ENCODE results near the gene GTF2H1.

Gene GTF2H1

DNA sequence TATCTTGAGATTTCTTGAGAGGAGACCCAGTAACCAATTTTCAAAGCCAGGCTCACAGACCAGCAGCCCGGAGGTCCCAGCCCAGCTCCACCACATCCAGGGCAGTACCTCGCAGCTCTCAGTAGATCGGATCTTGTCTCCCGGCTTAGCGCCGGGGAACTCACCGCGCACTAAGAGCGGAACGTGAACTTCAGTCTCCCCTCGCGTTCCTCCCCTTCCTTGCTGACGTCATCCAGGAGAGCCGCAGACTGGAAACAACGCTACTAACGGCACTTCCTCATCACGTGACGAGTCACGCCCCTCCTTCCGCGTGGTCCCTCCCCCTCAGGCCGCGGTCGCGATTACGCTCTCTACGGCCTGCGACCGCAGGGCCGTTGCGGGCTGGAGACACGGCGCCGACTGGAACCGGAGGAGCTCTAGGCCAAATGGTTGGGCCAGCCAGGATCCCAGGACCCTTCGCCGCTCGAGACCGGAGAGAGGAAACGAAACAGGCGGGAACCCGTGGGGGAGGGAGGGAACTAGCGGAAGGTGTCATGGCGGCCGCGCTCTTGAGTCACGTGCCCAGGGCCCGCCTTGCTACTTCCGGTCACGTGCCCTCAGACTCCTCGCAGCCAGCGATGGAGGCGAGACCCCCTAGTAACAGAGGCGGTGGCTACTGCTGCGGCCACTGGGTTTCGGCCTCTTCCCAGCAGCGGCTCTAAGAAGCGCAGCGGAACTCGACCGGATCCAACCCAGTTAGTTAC, at the start of gene GTF2H1, which contains the start of gene HPS5:
Gene GTF2H1, plus strand, starts transcription at position 599 of the 743 bp plus-strand sequence. CDS start 10,508 bp downstream, outside the sequence.
Gene HPS5, minus strand, starts transcription at position 172 of the 743 bp plus-strand sequence. CDS start 4,282 bp downstream, outside the sequence.
- peak within 1 kb of the TSS; percentile 55 to 97 (median 85) for H3K4me3 ChIP-seq

DNA sequence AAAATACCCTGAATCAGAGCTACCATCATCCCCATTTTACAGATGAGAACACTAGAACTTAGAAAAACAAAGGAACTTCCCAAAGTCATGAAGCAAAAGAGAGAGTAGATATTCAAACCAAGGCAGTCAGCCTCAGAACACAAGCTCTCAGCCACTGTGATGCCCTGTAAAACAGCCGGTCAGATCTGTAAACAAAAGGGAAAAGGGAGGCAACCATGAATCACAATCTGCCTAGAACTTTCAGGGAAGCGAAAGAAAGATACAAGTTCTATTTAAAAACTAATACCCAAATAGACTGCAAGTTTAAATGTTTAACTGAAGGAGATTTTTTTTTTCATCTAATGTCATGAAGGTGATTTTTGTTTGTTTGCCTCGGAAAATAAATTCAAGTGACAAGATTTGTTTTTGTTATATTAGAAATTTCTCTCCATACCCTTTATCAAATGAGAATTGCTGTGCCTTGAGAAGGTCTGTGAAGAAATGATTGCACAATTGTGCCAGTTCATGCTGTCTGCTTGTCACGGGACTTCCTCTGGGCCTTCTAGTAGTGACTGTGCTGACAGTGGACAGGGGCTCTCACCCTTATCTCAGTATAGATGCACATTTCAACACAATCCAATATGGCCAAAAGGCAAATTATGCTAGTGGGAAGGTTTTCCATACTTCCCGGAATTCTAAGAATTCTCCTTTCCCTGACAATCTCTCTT, 44.6 kb upstream of the GTF2H1 start:
- no peak overlapping the region for H3K27ac ChIP-seq
- H3K4me3 ChIP-seq, result no peak overlapping the region

More for the DNA sequence above, at the start of gene GTF2H1, which contains the start of gene HPS5:
- peak within 1 kb of the TSS; percentile 91 to 100 (median 98) for H3K27ac ChIP-seq

DNA sequence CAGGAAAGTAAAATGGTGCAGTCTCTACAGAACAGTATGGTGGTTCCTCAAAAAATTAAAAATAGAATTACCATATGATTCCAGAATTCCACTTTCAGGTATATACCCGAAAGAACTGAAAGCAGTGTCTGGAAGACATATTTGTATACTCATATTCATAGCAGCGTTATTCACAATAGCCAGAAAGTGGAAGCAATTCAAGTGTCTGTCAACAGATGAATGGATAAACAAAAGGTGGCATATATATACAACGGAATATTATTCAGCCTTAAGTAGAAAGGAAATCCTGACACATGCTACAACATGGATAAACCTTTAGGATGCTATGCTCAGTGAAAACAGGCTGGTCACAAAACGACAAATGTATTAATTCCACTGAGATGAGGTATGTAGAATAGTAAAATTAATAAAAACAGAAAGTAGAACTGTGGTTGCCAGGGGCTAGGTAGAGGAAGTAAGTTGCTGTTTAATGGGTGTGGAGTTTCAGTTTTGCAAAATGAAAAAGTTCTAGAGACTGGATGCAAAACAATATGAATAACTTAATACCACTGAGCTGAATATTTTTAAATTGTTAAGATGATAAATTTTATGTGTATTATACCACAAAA, 41.8 kb upstream of the GTF2H1 start:
- H3K4me3 ChIP-seq, result no peak overlapping the region
- peak overlapping the region in 2 of 21 experiments; percentile 34 to 65 for H3K27ac ChIP-seq

DNA sequence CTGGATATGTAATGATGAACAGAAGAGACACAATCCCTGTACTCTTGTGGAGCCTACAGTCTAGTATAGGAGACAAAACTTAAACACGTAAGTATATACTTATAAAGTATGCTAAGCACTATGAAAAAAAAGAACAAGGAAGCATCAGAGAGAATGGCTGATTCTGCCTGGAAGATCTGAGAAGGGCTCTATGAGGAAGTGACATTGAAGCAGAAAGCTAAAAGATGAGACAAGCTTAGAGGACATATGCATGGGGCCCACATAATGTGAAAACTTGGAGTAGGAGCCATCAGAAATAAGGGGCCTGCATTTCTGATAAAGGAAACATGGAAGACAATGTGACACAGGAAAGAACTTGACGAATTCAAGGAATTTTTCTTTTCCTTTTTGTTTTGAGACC, 39.7 kb upstream of the GTF2H1 start:
- Histone ChIP-seq H3K4me3 (no peak overlapping the region), H3K27ac (no peak overlapping the region)

DNA sequence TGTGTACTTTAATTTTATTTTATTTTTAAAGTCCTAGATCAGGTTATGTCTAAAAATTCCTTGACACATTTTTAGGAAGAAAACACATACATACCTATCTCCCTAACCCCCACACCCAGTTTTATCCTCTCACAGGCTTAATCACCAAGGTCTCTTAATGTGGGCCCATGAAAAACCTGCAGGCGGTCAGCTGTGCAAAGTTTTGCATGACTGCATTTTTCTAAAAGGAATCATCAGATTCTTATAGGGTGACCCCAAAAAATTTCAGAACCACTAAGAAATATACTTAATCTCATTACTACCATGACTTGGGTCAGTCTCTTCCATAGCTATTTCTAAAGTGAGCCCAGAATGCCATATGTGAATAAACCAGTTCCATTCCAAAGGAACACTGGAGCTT, 36.5 kb upstream of the GTF2H1 start:
- Histone ChIP-seq H3K4me3 (no peak overlapping the region), H3K27ac (no peak overlapping the region)

DNA sequence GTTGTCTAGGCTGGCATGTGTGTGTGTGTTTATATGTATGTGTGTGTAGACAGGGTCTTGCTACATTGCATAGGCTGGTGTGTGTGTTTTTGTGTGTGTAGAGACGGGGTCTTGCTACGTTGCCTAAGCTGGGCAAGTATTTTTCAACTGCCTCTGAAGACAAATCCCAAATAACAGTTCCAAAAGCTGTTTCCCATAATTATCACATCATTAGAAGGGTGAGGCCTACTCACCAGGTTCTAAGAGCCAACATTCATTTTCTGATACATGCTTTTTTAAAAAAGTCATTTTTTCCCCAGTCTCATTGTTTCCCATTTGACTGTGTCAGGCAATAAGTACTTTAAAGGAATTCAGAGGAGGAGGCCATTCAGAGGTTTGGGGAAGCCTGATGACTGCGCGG, 33.5 kb upstream of the GTF2H1 start:
- Histone ChIP-seq H3K4me3 (no peak overlapping the region), H3K27ac (no peak overlapping the region)

DNA sequence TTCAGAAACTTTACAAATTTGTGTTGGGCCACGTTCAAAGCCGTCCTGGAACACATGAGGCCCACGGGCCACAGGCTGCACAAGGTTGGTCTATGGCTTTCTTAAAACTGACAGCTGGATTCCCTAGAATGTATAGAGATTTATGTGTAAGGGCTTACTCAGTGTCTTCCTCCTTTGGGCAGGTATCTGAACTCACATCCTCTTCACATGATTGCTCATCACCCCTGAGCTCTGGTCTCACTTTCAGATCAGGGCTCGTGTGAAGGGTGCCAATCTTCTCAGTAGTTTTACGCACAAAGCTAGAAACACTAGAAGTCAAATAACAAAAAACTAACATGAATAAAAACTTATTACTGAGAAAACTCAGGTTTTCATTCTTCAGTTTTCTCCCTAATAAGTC, 27.5 kb upstream of the GTF2H1 start:
- Histone ChIP-seq H3K4me3 (no peak overlapping the region), H3K27ac (peak overlapping the region in 1 of 21 experiments; percentile 66)

DNA sequence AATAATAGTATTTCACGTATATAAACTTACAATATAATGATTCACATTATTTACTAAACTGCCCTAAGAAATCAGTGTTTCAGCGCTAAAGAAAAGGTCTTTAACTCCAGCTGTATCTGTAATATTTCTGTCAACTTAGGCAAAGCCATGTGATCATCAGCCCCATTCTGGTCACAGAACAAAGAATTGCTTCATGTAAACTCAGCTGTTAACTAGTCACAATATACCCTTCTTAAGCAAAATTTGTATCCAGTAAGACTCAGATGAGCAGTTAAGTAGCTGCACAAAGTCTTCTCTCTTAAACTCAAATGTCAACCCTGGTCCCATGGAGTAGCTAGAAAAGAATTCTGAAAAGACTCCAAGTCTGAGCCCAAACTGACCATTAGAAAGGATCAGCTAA, 27.1 kb upstream of the GTF2H1 start:
- H3K4me3 ChIP-seq, result no peak overlapping the region

DNA sequence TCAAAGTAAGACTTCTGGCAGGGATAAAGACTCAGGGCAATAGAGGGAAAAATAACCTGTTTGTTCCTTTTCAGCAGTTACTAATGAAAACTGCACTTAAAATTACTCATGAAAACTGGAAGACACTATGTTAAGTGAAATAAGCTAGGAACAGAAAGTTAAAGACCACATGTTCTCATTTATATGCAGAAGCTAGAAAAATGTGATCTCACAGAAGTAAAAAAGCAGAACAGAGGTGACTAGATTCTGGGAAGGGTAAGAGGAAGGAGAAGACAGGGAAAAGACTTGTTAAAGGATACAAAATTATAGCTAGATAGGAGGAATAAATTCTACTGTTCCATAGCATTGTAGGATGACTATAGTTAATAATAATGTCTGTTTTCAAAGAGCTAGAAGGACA, 22.6 kb upstream of the GTF2H1 start:
- Histone ChIP-seq H3K4me3 (no peak overlapping the region), H3K27ac (peak overlapping the region in 4 of 21 experiments; percentile 24 to 50 (median 41))

More for the DNA sequence above, 27.1 kb upstream of the GTF2H1 start:
- peak overlapping the region in 1 of 21 experiments; percentile 61 for H3K27ac ChIP-seq

DNA sequence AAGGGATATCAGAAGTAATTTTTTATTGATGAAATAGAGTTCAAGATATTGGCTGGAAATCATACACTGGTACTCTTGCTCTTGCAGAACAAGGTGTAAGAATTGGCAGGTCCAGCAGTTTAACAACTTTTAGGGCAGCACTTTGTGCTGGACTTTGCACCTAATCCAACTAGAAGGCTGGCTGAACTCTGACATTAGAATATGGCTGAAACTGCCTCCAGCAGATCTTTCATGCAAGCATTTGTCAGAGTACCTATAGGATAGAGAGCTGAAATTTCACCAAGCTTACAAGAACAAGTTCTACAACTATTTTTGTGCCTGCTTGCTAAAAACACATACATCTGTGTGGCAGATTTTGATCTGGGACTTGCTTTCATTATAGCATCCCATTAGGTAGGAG, 17.6 kb upstream of the GTF2H1 start:
- Histone ChIP-seq H3K4me3 (no peak overlapping the region), H3K27ac (no peak overlapping the region)

DNA sequence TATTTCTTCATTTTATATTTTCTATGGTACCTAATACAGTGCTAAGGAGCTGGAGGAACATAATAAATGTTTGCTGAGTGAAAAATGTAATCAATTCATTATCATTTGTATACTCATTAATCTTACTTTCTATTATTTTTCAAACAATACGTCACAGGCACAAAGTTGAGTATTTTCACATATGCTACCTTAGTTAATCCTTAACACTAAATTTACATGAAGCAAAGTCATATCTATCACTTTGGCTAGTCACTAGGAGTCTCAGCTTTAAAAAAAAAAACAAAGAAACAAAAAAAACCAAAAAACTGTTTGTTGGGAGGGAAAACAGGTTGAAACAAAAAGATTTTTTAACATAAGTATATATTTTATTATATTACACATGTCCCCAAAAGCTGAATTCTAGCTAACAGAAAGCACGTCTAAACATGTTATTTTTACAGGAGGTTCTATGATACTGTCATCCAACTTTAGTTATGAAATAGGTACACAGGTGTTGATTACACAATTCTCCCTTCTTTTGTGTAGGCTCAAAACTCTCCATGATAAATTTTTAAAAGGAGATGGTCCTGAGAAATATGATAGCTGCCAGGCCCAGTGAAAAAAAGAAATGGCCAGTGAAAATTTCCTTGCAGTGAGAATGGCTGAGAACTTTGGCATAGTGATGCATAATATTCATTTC, 14.8 kb upstream of the GTF2H1 start:
- H3K4me3 ChIP-seq, result no peak overlapping the region
- peak overlapping the region in 5 of 21 experiments; percentile 12 to 57 (median 31) for H3K27ac ChIP-seq

DNA sequence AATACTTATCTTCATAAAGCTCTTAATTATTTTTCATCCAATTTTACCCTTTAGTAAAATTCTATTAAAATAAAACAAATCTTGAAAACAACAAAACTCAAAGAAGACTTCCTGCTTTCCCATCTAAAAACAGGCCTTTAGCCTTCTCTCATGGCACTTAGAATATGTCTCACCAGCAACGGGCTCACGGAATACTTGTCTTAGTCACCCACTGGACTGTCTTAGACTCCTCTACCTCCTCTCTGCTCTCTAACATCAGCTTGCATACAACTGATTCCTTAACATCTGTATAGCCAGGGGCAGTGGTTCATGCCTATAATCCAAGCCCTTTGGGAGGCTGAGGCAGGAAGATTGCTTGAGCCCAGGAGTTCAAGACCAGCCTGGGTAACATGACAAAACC, 14.1 kb upstream of the GTF2H1 start:
- H3K27ac ChIP-seq, result peak overlapping the region in 5 of 21 experiments; percentile 12 to 53 (median 34)
- no peak overlapping the region for H3K4me3 ChIP-seq

DNA sequence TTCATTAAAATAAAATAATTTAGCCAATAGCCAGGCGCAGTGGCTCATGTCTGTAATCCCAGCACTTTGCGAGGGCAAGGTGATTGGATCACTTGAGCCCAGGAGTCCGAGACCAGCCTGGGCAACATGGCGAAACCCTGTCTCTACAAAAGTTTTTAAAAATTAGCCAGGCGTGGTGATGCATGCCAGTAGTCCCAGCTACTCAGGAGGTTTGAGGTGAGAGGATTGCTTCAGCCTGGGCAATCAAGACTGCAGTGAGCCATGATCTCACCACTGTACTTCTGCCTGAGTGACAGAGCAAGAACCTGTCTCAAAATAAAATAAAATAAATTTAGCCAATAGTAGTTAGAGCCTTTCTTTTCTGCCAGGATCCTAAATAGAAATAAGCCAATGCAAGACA, 12.7 kb upstream of the GTF2H1 start:
- H3K27ac ChIP-seq, result peak overlapping the region in 6 of 21 experiments; percentile 14 to 65 (median 46)
- no peak overlapping the region for H3K4me3 ChIP-seq

DNA sequence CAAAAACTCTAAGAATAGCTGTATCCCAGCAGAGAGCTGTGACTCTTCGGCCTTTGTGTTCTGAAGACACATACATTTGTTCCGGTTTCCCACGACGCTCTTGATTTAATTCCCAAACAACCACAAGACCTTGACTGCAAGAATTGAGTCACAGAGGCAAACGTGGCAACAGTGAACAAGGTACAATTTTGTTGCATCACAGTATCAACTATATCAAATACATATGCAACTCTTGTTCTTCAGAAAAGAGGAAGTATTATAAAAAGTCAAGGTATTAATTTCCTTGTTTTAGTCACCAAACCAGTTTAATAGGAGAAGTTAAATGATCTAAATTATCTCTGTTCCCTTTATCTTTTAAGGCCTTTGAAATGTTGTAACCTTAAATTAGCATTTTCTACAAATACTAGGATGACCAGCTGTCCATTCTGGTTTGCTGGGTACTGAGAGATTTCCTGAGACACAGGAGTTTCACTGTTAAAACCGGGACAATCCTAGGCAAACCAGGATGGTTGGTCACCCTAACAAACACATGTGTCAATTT, 11.5 kb upstream of the GTF2H1 start:
- peak overlapping the region in 14 of 21 experiments; percentile 18 to 80 (median 63) for H3K27ac ChIP-seq
- no peak overlapping the region for H3K4me3 ChIP-seq

DNA sequence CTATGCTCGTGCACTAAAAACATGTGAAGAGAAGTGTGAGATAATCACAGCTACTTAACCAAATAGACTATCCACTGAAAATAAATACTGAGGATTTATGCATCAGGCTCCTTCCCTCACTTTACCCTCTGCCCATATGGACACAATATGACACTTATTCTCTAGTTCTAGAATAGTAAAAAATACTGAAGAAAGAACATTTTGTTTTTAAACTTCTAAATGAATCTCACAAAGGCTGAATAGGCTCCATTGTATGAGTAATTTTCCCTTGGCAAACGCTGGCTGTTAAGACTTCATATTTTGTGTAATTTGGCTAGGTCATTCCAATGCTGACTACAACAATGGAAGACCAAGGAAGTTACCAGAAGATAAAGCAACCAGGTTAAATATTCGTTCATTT, 10.4 kb upstream of the GTF2H1 start:
- Histone ChIP-seq H3K27ac (peak overlapping the region in 19 of 21 experiments; percentile 8 to 80 (median 65)), H3K4me3 (no peak overlapping the region)

DNA sequence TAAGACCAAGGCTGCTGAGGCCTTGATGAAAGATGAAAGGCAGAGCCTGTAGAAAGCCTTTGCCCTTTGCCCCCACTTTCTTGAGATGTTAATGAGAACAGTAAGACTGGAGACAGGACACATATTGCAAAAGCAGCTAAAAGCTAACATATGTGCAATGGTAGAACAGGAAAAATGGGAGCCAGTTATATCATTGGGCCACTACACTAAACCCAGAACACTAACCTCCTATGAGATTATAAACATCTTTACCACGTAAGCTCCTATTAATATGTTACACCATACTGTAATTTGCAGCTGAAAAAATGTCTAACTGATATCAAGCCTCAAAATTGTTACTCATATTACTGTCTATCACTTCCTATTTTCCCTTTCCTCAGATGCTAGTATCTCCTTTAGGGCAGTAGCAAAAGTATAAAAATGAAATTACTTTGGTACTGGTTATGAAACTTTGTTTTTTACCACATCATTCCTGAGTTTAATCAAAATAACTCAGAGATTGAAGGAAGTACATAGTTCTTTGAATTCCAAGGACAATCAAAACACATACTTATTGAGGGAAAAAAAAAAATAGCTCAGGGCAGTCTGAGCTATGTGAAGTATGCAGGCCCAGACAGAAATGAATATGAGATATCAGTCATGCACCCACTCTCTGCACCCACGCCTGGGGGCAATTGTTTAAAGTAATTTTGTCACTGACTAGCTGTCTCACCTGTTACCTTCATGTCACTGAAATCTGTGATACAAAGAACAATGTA, 9.5 kb upstream of the GTF2H1 start:
- Histone ChIP-seq H3K4me3 (no peak overlapping the region), H3K27ac (peak overlapping the region in 19 of 21 experiments; percentile 2 to 80 (median 66))

DNA sequence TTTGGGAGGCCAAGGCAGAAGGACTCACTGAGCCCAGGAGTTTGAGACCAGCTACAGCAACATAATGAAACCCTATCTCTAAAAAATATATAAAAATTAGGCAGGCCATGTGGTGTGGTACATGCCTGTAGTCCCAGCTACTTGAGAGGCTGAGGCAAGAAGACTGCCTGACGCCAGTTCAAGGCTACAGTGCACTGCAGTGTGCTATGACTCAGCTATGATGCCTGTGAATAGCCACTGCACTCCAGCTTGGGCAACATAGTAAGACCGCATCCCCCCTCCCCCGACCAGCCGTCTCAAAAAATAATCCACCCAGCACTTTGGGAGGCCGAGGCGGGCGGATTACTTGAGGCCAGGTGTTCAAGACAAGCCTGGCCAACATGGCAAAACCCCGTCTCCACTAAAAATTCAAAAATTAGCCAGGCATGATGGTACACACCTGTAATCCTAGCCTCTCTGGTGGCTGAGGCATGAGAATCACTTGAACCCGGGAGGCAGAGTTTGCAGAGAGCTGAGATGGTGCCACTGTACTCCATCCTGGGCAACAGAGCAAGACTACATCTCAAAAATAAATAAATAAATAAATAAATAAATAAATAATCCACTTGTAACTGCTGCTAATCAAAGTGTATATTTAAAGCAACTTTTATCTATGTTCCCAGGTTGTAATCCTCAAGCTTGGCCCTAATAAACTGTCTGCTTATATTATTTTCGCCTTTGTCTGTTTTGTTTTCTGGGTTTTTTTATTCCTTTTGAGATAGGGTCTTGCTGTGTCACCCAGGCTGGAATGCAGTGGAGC, 8.2 kb upstream of the GTF2H1 start:
- no peak overlapping the region for H3K4me3 ChIP-seq
- peak overlapping the region in 17 of 21 experiments; percentile 22 to 74 (median 53) for H3K27ac ChIP-seq

Data from skin epidermis (tissue), 12 donors.